Stimulated activated CD8-positive, alpha-beta memory T cell treated with anti-CD3 and anti-CD28 coated beads, Interleukin-4, amount 100 ng/mL, for 4 hours (primary cell): ENCODE data around the gene HEATR5A.
"Not testable (repeated sequence)": the region's sequence is repeated elsewhere in the genome, so short reads cannot be mapped to it uniquely, and the experiment has no call there.

ENCODE experiments used
- DNase-seq, 2 donors: peaks; one replicate each; pipeline ENCODE4 v3.0.0-alpha.2; 2020; ENCODE audit warnings: low read depth in 2 of 2, low spot score in 1 of 2

Gene HEATR5A

GRCh38 chr14:31420319-31421111, at the start of gene HEATR5A:
Gene HEATR5A (minus strand): TSS chr14:31420550. CDS start chr14:31402975, 17,575 bp downstream.
- peak; percentile 82 to 83 for DNase-seq

DNA sequence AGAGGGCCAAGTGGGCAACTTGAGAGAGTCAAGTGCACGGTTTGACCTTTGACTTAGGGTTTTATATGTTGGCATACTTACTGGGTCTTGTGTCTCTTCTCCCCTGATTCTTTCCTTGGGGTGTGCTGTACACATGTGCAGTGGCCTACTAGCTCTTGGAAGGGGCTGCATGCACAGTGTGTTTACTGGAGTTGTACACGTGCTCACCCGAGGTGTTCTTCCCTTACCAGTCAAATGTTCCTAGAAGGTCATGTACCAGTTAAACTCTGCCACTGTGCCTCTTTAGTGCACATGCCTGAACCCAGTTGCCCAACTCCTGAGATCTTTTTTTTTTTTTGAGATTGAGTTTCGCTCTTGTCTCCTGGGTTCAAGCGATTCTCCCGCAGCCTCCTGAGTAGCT, 46.2 kb upstream of the HEATR5A start:
- DNase-seq: no peak

DNA sequence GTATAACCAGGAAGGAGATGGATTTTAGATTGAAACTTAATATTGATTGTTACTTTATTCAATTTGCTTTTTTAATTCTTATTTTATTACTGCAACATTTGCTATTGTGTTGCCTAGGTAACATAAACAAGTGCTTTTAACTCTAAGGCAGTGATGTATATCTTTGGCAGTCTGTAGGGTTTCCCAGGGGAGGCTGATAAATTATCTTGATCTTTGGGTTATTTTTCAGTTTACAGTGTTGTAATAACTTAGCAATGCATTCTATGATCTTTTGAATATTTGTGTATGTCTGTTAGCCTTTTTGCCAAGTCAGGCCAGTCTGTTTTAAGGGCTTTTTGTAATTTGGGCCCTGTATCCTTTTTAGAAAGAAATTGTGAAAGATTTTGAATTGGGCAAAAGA, 44.8 kb upstream of the HEATR5A start:
- no peak for DNase-seq

- not testable (repeated sequence) for DNase-seq
These were observed 42.1 kb upstream of the HEATR5A start for GRCh38 chr14:31462450-31462849.

DNA sequence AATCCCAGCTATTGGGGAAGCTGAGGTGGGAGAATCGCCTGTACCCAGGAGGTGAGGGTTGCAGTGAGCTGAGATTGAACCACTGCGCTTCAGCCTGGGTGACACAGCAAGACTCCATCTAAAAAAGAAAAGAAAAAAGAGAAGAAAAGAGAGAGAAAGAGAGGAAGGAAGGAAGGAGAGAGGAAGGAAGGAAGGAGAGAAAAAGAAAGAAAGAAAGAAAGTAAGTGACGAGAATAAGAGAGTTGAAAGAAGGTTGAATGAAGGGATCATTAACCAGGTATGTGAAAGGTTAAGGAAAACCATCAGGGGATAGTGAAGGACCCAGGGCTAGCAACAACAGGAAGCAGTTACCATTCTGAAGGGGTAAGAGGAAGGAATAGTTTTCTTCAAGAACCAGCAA, 41.2 kb upstream of the HEATR5A start:
- DNase-seq: no peak

DNA sequence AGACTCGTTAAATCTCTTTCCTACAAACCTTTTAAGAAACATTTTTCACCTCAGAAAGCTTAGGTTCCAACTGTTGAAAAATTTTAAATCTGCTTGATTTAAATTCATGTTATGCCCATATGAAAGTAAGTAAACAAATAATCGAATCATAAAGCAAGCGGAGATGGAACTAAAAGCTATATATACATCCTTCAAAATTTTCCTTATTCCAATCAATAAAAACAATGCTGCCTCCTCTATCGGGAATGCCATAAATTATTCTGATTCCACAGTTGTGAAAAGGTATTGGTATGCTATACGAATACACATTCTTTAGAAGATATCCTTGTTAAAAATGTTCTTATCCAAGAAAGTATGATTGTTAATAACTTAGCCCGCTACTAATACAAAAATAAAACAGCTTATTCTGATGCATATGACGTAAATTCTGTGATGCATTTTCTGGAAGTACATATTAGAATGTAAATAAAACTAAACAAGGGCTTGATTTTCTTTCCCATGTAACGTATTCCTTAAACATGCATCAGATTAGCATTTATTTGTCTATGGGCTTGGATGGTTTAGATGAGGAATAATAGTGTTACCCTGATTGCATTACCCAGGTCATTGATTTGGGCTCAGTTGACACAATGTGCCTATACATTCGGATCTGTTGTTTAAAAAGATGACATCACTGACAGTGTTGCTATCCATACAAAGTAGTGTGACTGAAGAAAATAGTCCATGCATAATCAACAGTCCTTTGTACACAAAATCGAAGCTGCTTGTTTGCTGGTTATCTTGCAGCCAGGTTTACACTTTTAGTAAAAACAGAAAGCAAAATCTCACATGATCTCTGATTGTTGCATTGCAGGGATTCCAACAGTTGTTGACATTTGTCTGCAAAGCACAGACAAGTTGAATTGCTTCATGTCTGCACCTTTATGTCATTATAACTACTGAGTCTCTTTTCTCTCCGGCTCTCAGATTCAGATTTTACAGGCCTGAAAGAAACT, 37.6 kb upstream of the HEATR5A start:
- no peak for DNase-seq

GRCh38 chr14:31456841-31457664, 36.7 kb upstream of the HEATR5A start, which contains the start of gene DTD2:
Gene DTD2 (minus strand): TSS chr14:31457506. CDS start chr14:31457393, 113 bp downstream.
- DNase-seq: peak; percentile 83 to 85

- no peak for DNase-seq
These were observed 29.7 kb upstream of the HEATR5A start for GRCh38 chr14:31449971-31450610.

DNA sequence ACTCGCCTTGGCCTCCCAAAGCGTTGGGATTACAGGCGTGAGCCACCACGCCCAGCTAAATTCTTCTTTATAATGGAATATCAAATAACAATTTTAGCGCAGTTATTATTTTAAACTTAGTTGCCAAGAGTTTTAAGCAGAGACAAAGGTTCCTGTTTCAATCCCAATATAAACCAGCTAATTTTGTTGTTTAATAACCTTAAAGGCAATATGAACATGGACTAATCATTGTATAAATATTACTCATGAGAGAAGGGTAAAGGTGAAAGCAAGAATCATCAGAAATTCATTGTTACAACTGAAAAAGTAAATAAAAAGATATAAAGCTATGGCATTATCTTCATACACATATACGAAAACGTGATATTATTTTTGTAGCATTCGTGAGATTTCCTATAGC, 28.8 kb upstream of the HEATR5A start:
- no peak for DNase-seq

GRCh38 chr14:31445703-31446102, 25.4 kb upstream of the HEATR5A start:
- no peak for DNase-seq

- DNase-seq: no peak
These were observed 21.9 kb upstream of the HEATR5A start for GRCh38 chr14:31442284-31442683.

GRCh38 chr14:31441273-31442111, 21.1 kb upstream of the HEATR5A start:
- no peak for DNase-seq

GRCh38 chr14:31440280-31440679, 19.9 kb upstream of the HEATR5A start:
- DNase-seq: no peak

GRCh38 chr14:31439561-31439960, 19.2 kb upstream of the HEATR5A start:
- DNase-seq: no peak

GRCh38 chr14:31437045-31437691, 16.8 kb upstream of the HEATR5A start:
- DNase-seq: not testable (repeated sequence)

GRCh38 chr14:31435276-31435675, 14.9 kb upstream of the HEATR5A start:
- DNase-seq: no peak

GRCh38 chr14:31430634-31431264, 10.4 kb upstream of the HEATR5A start:
- DNase-seq: no peak

GRCh38 chr14:31429791-31430190, 9.4 kb upstream of the HEATR5A start:
- DNase-seq: no peak

GRCh38 chr14:31428011-31428410, 7.7 kb upstream of the HEATR5A start:
- DNase-seq: no peak
